Right lobe of liver (tissue), 6 donors: ENCODE measurements around the gene CCL5. TPM values are rescaled to one million over a fixed set of nuclear protein-coding genes. Genes with fewer than 3 reads are reported as not detected.

ENCODE experiments used
- ATAC-seq, 4 donors: fragments of 200-7000 bp; cut with Tn5 transposase; one replicate each; pipeline ENCODE4 v1.9.1; 2020; ENCODE audit warnings: mild to moderate bottlenecking in 4 of 4, moderate library complexity in 4 of 4
- DNase-seq, 3 donors: peaks; one replicate each; pipeline ENCODE4 v3.0.0-alpha.2; 2020
- H3K27ac ChIP-seq, 3 donors: fragments of 200-600 bp; one replicate each; pipeline ENCODE4 v1.8.0; 2022
- H3K27me3 ChIP-seq, 2 donors: fragments of 200-600 bp; one replicate each; pipeline ENCODE4 v1.8.0; 2022
- H3K36me3 ChIP-seq, 4 donors: fragments of 200-600 bp; sonication (generic) in 1 of 4; one replicate each; pipeline versions ENCODE4 v1.5.1 to v1.8.0; 2017 to 2022; ENCODE audit warnings: control low read depth in 1 of 4
- H3K4me1 ChIP-seq, 4 donors: fragments of 200-600 bp; sonication (generic) in 1 of 4; one replicate each; pipeline versions ENCODE4 v1.5.1 to v1.8.0; 2017 to 2022; ENCODE audit warnings: control low read depth in 1 of 4
- H3K4me3 ChIP-seq, 3 donors: fragments of 200-600 bp; one replicate each; pipeline ENCODE4 v1.8.0; 2022
- H3K9me3 ChIP-seq, 4 donors: fragments of 200-600 bp; sonication (generic) in 1 of 4; one replicate each; pipeline versions ENCODE4 v1.5.1 to v1.8.0; 2017 to 2022; ENCODE audit warnings: control low read depth in 1 of 4
- CTCF ChIP-seq, 4 donors: fragments of 200-600 bp in 3 of 4; fragments of 450-650 bp in 1 of 4; IDR thresholded peaks; one replicate each; pipeline versions ENCODE4 v1.5.1 to v1.8.0; 2016 to 2022; ENCODE audit warnings: antibody characterized with exemption in 4 of 4, mild to moderate bottlenecking in 2 of 4
- POLR2A ChIP-seq: fragments of 450-650 bp; IDR thresholded peaks from one replicate; pipeline ENCODE4 v1.6.1; 2017; ENCODE audit warnings: antibody characterized with exemption, mild to moderate bottlenecking
- WGBS: methylation state at CpG from one replicate; pipeline ENCODE4 v1.1.6; 2018; ENCODE audit warnings: low coverage, low lambda C conversion rate; ENCODE audit not compliant: insufficient coverage; ENCODE audit errors: missing lambda C conversion rate; 5-methylcytosine and 5-hydroxymethylcytosine counted together
- intact Hi-C, 2 donors: fragments of 100-400 bp; cut with DNase I; formaldehyde crosslinking; loops; one replicate each; pipeline versions ENCODE4 v1.11.2 to v1.14.1; 2022
- total RNA-seq, 6 experiments: library from RNA; depleted of rRNA in 2 of 6; stranded (reverse); fragments of >200 nt in 2 of 6; fragmentation: NEBNext Ultra II Directional in 3 of 6; extraction: Animal tissue kit (Norgen Biotek cat#: 25700) in 3 of 6; gene quantifications; one replicate each; pipeline versions ENCODE4 v1.1.0 to v1.2.4, GENCODE V29; 2016 to 2023
- donor health status: DM: no; HTN: yes; CAD: no.
- donor health status: DM: no; HTN: no; CAD: no.
- donor health status: DM: no; HTN: no; CAD: no.
- donor health status: DM: no; HTN: yes; CAD: no.
- donor health status: DM: no; HTN: yes; CAD: no.

The CCL5 gene
- total RNA-seq, 6 experiments from 2014 or later, result 0.53 to 3.4 (median 2.5) TPM

GRCh38 chr17:35856603-35857002 is 23.6 kb downstream of the CCL5 start:
- Histone ChIP-seq H3K4me3 (no peak overlapping the region), H3K27ac (no peak overlapping the region), H3K4me1 (no peaks in the 10 kb centered on the region), H3K9me3 (no peaks in the 10 kb centered on the region), H3K27me3 (no peaks in the 10 kb centered on the region), H3K36me3 (no peaks in the 10 kb centered on the region)
- intact Hi-C loops, result no loop called here
- TF ChIP-seq CTCF (IDR thresholded peaks at IDR 0.05) (no peak), POLR2A (no peak)
- 90% methylated on average over 2 of the region's 2 CpGs for WGBS
- ATAC-seq, result no peak
- no peak for DNase-seq

GRCh38 chr17:35855965-35856364 is 24.2 kb downstream of the CCL5 start:
- DNase-seq (no peak), ATAC-seq (no peak)
- Histone ChIP-seq H3K4me1 (no peaks in the 10 kb centered on the region), H3K4me3 (no peak overlapping the region), H3K27ac (no peak overlapping the region), H3K36me3 (no peaks in the 10 kb centered on the region), H3K9me3 (no peaks in the 10 kb centered on the region), H3K27me3 (no peaks in the 10 kb centered on the region)
- intact Hi-C loops, result no loop called here
- TF ChIP-seq POLR2A, result no peak
- TF ChIP-seq CTCF (IDR thresholded peaks at IDR 0.05), result no peak
- 71% methylated on average over 4 of the region's 5 CpGs for WGBS

- peak; percentile 75 to 84 (median 77) for ATAC-seq
- Histone ChIP-seq H3K27me3 (no peaks in the 10 kb centered on the region), H3K9me3 (no peaks in the 10 kb centered on the region), H3K4me1 (no peaks in the 10 kb centered on the region), H3K36me3 (peaks cover 0 to 27% (median 6%) of the 10 kb centered on the region in 4 donors), H3K27ac (no peak overlapping the region), H3K4me3 (no peak overlapping the region)
- peak in 1 of 3 donors; percentile 56 for DNase-seq
- intact Hi-C loops, result no loop called here
- peak; percentile 70 to 83 (median 78) for TF ChIP-seq CTCF (IDR thresholded peaks at IDR 0.05)
- no peak for TF ChIP-seq POLR2A
- 52% methylated on average over 7 of the region's 7 CpGs for WGBS
Observed at GRCh38 chr17:35849469-35850348, 30.5 kb downstream of the CCL5 start.

- no peaks in the 10 kb centered on the region for H3K27me3 ChIP-seq
- DNase-seq (no peak), ATAC-seq (peak in 1 of 4 donors; percentile 61)
- no peaks in the 10 kb centered on the region for H3K9me3 ChIP-seq
- H3K27ac ChIP-seq, result no peak overlapping the region
- 63% methylated on average over 4 of the region's 4 CpGs for WGBS
- no peaks in the 10 kb centered on the region for H3K4me1 ChIP-seq
- intact Hi-C loops, result no loop called here
- H3K36me3 ChIP-seq, result peaks cover 0 to 43% (median 15%) of the 10 kb centered on the region in 4 donors
- TF ChIP-seq POLR2A, result no peak
- TF ChIP-seq CTCF (IDR thresholded peaks at IDR 0.05), result no peak
- H3K4me3 ChIP-seq, result no peak overlapping the region
Observed at GRCh38 chr17:35847633-35848373, 32.4 kb downstream of the CCL5 start.
